Type B pancreatic cell (in vitro differentiated cells): ENCODE measurements around the gene SLC37A3. TPM values are rescaled to one million over a fixed set of nuclear protein-coding genes. Genes with fewer than 3 reads are reported as not detected.

Experiments
- DNase-seq: peaks from one replicate; pipeline ENCODE4 v3.0.0; 2021; ENCODE audit warnings: mixed read lengths; ENCODE audit not compliant: unreplicated experiment; ENCODE audit errors: extremely low spot score
- H3K27ac Mint-ChIP-seq: 2 replicates; pipeline ENCODE4 v1.8.0; 2021; ENCODE audit warnings: mild to moderate bottlenecking, mixed read lengths
- H3K27me3 Mint-ChIP-seq: 2 replicates; pipeline ENCODE4 v1.8.0; 2021; ENCODE audit warnings: mixed read lengths
- H3K36me3 Mint-ChIP-seq: 2 replicates; pipeline ENCODE4 v1.8.0; 2021; ENCODE audit warnings: mixed read lengths
- H3K4me1 Mint-ChIP-seq: one replicate; pipeline ENCODE4 v1.8.0; 2021; ENCODE audit warnings: mixed read lengths; ENCODE audit not compliant: unreplicated experiment
- H3K4me3 Mint-ChIP-seq: 2 replicates; pipeline ENCODE4 v1.8.0; 2021; ENCODE audit warnings: mild to moderate bottlenecking, mixed read lengths
- H3K9me3 Mint-ChIP-seq: 2 replicates; pipeline ENCODE4 v1.8.0; 2021; ENCODE audit warnings: mixed read lengths
- total RNA-seq: library from RNA; stranded (reverse); gene quantifications from 2 replicates; pipeline ENCODE4 v1.2.1, GENCODE V29; 2021; ENCODE audit warnings: low replicate concordance
- TF ChIP-seq, protein P1 (sequence below): fragments of 200-600 bp; sonication (generic); conservative IDR thresholded peaks from 2 replicates; pipeline ENCODE4 v1.5.0; 2021; ENCODE audit warnings: antibody characterized with exemption, mild to moderate bottlenecking

SLC37A3 gene
- total RNA-seq, 1 donor from 2014 or later: 53.2 TPM

DNA sequence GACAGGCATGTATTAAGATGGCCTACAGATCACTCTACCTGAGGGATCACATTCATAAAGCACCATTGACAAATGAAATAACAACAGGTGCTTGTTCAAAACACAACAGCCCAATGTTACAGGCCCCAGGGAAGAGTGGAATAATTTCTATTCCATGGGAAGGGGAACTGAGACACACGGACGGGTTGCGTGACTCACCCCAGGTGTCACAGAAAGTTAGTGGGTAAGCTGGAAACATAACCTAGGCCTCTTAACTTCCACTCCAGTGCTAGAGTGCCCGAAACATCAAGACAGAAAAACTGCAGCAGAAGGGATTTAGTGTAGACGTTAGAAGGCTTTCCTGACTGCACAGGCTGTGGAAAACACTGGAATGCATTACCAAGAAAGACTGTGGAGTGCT lies 48.3 kb downstream of the SLC37A3 start:
- no peak for DNase-seq
- Mint-ChIP-seq H3K27me3 (no peaks in the 10 kb centered on the region), H3K27ac (no peak overlapping the region), H3K4me3 (no peak overlapping the region), H3K36me3 (peaks cover 35% of the 10 kb centered on the region), H3K9me3 (no peaks in the 10 kb centered on the region), H3K4me1 (peaks cover 9% of the 10 kb centered on the region)
- TF ChIP-seq, protein P1, sequence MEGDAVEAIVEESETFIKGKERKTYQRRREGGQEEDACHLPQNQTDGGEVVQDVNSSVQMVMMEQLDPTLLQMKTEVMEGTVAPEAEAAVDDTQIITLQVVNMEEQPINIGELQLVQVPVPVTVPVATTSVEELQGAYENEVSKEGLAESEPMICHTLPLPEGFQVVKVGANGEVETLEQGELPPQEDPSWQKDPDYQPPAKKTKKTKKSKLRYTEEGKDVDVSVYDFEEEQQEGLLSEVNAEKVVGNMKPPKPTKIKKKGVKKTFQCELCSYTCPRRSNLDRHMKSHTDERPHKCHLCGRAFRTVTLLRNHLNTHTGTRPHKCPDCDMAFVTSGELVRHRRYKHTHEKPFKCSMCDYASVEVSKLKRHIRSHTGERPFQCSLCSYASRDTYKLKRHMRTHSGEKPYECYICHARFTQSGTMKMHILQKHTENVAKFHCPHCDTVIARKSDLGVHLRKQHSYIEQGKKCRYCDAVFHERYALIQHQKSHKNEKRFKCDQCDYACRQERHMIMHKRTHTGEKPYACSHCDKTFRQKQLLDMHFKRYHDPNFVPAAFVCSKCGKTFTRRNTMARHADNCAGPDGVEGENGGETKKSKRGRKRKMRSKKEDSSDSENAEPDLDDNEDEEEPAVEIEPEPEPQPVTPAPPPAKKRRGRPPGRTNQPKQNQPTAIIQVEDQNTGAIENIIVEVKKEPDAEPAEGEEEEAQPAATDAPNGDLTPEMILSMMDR: no peak

DNA sequence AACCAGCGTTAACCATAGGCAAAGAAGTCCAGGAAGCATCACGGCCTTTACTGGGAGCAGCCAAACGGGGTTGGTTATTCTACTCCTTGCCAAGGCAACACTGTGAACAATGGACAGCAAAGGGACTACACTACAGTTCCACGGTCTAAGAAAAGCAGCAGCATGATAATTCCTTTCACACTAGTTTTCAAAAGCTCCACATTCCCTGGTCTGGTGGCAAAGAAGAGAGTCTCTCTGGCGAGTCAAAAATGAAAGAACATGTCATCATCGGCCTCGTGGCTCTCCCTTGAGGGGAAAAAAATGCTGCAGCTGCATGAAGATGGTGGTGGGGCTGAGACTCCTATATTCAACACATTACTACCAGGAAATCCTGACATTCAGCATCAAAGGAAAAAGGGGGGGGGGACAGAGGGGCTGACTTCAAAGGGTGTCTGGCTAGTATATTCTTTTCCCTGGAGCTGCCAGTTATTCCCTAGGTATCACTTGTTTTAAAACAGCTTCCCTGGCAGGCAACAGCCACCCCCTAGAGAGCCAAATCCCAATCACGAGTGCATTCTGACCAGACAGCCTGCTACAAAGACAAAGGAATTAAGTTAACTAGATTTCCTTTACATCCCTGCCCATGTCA lies 49.1 kb downstream of the SLC37A3 start:
- TF ChIP-seq, protein P1: no peak
- Mint-ChIP-seq H3K4me3 (no peak overlapping the region), H3K36me3 (peaks cover 29% of the 10 kb centered on the region), H3K9me3 (no peaks in the 10 kb centered on the region), H3K4me1 (peaks cover 9% of the 10 kb centered on the region), H3K27me3 (no peaks in the 10 kb centered on the region), H3K27ac (peak overlapping the region; percentile 50)
- no peak for DNase-seq

DNA sequence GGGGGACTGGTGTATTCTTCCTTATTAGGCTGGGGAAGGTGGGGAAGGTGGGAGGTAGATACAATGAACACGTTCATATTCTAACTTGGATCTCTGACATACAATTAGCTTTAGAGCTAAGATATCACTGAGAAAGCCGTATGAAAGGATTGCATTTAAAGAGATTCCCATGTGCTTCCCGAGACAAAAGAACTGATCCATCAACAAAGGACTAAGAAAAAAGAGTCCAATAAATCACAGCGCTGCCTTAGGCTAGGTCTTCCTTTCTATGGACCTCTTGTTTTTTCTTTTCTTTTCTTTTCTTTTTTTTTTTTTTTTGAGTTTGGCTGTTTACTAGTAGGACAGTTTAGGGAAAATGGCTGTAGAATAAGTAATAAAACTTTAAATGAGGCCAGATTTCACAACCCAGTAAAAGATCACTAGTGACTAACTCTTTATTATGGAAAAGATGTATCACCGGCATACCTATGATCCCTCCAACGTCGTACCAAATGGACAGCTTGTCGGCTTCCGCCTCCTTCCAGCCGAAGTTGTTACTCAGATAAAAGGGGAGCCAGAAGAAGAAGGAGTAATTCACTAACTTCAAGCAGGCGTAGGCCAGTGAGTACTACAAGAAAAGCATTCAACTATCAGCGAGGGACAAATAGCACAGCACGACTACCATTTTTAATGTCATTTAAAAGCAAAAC lies 50.0 kb downstream of the SLC37A3 start:
- Mint-ChIP-seq H3K36me3 (peaks cover 32% of the 10 kb centered on the region), H3K4me3 (no peak overlapping the region), H3K27me3 (no peaks in the 10 kb centered on the region), H3K9me3 (no peaks in the 10 kb centered on the region), H3K4me1 (peaks cover 9% of the 10 kb centered on the region), H3K27ac (no peak overlapping the region)
- DNase-seq: no peak
- TF ChIP-seq, protein P1: no peak

DNA sequence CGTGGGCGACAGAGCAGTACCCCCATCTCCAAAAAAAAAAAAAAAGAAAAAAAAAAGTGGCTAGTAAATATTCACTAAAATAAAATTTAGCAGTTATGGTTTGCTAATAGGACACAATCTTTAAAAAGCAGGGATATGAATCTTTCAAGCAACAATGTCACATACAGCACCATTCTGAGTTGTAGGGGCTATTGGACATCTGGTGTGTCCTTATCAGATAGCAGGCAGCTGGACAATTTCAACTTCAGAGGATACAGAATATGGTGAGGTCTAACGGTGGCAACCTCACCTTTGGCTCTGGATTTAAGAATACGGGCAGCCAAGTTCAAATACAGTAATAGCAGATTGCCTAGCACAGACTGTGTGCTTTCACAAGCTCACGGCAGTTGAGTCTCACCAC lies 51.1 kb downstream of the SLC37A3 start:
- Mint-ChIP-seq H3K27me3 (no peaks in the 10 kb centered on the region), H3K27ac (no peak overlapping the region), H3K4me1 (peaks cover 9% of the 10 kb centered on the region), H3K9me3 (no peaks in the 10 kb centered on the region), H3K36me3 (peaks cover 33% of the 10 kb centered on the region), H3K4me3 (no peak overlapping the region)
- no peak for DNase-seq
- TF ChIP-seq, protein P1: no peak

DNA sequence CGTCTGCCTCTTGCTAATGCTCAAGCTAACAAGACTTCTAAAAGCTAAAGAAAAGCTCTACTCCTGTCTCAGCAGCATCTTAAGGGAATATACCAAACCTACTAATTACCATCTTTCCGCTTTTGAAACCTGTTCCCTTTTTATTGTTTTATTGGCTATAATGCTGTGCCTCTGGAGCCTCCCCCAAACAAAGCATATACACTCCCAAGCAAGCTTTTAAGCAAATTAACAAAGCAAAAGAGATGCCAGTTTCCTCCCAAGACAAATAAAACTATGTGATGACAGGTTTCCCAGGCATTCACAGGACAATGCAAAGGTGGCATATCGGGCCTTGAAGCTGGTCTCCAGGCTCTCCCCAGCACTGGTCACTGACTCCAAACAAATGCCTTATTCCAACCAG lies 52.9 kb downstream of the SLC37A3 start:
- no peak overlapping the region for H3K27ac Mint-ChIP-seq
- H3K36me3 Mint-ChIP-seq: peaks cover 39% of the 10 kb centered on the region
- H3K4me3 Mint-ChIP-seq: no peak overlapping the region

More for the DNA sequence above, 52.9 kb downstream of the SLC37A3 start:
- no peaks in the 10 kb centered on the region for H3K27me3 Mint-ChIP-seq
- DNase-seq: no peak
- TF ChIP-seq, protein P1: no peak
- no peaks in the 10 kb centered on the region for H3K9me3 Mint-ChIP-seq
- peaks cover 9% of the 10 kb centered on the region for H3K4me1 Mint-ChIP-seq
